HG02943 (cell line): ENCODE measurements around the gene DRGX.

Experiments
- ATAC-seq: cut with Tn5 transposase; IDR thresholded peaks from one replicate; pipeline ENCODE4 v1.9.1; 2021; ENCODE audit warnings: mild to moderate bottlenecking, low read depth, moderate library complexity; ENCODE audit not compliant: unreplicated experiment

Gene DRGX

DNA sequence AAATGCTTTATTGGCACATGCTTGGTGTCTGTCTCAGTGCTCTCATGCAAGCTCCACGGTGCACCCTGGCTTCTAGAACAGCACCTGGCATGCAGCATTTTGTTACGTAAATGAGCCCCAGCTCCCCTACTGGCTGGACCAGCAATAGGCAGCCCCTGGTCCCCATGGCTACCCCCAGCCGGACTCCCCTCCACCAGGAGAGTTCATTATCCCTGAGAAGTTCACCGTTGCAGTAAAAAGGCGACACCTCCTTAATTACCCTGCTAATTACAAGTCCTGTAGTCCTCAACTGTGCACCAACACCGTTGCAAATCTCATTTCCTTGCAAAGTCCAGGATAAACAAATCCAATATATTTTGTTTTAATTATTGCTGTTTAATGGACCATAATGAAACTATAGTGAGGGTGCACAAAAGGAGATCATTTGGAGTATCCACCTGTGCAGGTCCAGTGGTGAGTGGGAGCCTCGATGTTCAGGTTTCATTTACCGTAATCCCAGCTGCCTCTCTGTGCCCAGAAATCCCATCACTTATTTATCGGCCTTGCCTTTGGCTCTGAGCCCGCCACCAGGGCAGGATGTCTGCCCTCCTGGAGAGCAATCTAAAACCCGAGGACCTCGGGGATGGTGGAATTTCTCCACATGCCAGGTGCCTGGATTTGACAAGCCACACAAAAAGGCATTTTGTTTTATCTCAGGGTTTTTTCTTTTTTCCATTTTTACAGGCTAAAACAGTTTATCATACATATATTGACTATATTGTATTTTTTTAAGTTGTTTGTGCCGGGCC lies 12.8 kb upstream of the DRGX start:
- no peak for ATAC-seq

DNA sequence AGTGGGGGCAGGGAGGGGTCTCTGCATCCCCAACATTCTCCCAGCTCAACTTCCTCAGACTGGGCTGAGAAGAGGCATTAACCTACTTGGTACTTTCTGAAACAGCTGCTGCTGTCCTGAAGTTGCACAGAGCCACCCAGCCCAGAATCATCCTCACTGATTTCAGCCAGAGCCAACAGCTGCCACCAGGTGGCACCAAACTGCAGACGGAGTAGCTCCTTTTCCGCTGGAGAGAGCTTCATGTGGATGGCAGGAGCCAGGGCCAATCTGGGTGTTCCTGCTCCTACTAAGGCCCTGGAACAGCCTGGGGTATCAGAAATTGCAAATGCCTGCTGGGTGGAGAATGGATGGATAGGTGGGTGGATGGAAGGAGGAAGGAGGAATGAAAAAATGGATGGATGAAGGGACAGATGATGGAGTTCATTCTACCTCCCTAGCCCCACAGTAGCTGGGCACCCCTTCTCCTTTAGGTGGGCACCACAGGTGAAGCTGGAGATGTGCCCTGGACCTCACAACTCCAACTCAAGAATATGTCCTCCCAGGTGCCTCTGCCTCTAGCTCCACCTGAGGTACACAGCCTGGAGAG lies 11.8 kb upstream of the DRGX start:
- no peak for ATAC-seq

DNA sequence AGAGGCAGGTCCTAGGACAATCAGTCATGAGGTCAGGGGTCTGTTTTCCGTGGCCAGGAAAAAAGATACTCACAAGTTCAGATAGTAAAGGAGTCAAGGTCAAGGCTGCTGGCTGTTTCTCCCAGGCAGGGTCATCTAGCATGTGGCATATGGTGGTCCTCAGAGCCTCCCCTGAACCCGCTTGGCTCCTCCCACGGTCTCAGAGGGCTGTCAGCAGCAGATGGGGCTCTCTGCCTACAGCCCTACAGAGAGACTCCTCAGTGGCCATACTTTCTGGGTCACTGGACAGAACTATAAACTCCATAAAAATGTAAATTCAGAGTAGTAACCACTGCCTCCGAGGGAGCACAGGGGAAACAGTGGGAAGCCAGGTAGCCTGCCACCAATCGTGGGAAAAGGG lies 11.3 kb upstream of the DRGX start:
- no peak for ATAC-seq

DNA sequence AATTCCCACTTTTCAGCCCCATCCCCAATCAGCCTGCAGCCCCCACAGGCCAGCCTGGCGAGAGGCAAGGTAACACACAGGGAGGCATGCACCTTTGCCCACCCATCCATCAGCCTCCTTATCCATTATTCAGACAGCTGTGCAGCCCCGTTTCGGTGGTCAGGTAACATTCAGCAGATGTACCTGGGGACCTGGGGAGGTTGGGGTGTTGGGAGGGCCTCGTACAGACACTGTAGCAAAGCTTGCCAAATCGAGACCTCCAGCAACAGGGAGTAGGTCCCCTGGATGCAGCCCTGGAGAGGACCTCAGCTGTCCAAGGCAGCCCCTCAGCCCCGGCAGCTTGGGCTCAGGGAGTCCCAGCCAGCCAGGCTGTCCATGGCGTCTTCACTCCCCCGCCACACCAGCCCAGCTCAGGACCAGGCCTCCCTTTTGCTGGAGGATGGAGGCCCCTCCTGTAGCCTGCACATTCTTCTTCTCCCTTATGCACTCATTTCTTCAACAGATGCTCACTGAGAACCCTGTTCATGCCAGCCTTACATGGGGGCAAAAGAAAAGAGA lies 8.5 kb upstream of the DRGX start:
- ATAC-seq, result no peak

DNA sequence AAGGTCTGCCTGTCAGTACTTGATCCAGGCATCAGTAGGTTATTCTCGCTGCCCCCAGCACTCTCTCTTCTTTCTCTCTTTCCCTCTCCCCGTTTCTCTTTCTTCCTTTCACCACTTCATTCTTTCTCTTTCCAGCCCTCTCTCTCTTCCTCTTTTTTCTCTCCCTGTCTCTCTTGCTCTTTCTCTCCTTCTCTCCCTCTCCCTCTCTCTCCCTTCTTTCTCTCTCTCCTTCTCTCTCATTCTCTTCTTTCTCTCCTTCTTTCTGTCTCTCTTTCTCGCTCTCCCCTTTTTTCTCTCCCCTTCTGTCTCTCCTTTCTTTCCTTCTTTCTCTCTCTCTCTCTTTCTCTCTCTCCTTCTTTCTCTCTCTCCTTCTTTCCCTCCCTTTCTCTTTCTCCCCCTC lies 7.5 kb upstream of the DRGX start:
- ATAC-seq, result no peak

DNA sequence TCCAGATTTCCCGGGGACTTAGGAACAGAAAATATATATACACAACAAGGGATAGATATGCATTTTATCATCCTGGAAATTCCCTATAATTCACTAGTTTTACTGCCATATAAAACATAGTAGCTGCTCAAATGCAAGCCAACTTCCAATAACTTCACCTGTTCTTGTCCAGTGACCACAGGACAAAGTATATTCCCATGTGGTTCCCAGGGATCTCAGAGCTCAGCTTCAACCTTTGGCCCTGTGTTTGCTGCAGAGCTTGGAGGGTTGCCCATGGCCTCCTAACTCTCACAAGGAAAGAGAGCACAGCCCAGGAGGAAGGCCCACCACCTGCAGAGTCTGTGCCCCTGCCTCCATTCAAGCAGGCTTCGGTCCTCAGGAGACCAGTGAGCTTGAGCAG lies 4.5 kb upstream of the DRGX start:
- ATAC-seq, result no peak

DNA sequence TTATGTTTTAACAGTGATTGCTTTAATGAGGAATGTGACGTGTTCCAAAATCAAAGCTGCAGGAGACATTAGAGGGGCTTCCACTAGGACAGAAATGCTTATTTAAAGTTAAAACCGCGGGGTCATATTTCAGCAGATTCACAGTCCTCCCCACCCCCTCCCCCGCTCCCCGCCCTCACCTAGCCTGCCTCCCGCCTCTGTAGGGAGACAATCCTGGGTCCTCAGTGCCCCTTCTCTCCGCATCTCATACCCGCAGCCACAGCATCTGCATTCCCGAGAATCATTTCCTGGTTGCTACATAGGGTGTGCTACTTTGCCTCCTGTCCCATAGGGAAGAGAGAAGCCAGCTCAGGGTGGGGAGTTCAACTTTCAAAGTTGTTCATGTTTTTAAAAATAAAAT lies 3.1 kb upstream of the DRGX start:
- ATAC-seq, result no peak

DNA sequence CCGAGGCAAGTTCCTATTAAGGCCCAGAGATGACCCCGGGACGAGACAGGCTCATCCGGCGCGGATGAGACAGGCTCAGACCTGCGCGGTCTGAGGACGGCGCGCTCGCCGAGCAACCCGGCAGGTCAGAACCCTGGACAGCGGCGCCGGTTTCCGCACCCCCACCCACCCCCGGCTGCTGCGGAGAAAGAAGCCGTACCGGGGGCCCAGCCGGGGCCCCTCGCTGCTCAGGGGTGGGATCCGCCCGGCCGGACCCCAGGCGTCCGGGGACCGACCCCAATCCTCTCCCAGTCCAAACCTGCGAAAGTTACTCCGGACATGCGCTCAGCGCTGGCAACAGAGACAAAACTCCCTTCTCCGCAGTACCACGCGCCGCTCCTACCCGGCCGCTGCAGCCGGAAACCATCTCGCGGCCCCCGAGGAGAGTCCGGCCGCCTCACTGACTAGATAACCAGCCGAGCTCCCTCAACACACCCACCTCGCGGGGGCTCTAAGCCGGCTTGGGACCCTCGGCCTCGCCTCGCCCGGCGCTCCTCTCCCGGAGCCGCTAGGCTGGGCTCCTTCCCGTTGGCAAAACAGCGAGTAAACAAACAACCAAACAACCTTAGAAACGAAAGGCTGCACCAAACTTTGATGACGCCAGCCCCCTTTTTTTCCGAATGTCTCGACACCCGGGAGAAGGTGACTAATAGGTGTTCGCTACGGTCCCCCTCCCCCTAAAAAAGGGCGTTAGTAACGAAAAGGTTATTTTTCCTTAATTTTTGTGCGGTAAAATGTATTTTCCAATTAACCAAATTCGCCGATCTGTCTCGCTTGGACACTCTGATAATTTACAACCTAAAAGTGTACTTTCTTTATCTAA lies 2.3 kb upstream of the DRGX start:
- ATAC-seq, result peak; percentile 77

DNA sequence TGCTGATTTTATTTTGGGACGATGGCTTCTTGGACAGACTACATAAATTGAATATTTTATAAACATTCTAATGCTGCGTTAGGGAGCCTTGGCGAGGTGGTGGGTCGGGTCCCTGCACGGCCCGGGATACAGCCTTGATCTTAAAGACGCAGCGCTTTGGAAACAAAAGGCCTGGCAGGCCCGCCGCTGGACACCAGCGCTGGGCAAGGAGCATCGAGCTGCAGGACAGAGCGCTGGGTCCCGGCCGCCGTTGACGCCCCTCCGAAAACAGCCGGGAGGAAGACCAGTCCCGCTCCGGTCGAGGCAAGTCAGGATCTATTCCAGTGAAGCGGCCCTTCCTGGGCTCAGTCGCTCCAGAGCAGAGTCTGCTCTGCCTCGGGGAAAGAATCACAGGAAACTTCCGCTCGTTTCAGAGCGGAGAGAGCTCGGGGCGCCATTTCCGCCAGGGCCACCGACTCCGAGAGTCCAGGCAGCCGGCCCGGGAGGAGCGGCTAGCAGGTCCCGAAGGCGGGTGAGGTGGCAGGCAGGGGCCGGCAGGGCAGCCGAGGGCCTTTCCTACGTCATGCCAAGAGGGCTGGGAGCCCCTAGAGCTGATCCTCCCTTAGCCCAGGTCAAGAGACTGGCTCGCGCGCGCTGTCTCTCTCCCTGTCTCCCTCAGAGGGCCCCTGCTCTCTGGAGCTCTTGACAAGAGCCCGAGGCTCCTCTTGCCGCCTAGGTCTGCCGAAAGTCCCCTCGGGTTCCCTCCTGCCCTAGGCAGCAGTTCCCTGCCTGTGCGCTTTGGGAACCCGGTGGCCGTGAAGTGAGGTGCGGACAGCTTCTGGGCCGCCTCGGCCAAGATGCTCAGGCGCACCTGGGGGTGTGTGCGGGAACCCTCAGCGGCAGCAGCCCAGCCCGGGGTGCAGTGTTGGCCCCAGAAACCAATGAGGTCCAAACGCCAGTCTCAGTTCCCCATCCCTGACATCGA lies 1.4 kb upstream of the DRGX start:
- ATAC-seq, result peak; percentile 28

DNA sequence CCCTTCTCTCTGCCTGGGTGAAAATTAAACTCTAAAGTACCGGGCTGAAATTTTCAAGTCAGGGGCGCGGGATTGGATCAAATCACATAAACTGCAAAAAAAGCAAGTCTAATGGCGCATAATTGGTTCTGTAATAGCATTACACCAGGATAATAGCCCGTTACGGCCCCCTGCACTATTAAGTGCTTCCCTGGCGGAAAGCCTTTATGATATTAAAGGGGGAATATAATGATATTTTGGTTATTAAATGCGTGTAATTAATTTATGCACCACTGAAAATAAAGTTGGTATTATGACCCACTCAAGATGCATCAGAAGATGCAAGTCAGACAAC lies 744 bp upstream of the DRGX start:
- no peak for ATAC-seq

DNA sequence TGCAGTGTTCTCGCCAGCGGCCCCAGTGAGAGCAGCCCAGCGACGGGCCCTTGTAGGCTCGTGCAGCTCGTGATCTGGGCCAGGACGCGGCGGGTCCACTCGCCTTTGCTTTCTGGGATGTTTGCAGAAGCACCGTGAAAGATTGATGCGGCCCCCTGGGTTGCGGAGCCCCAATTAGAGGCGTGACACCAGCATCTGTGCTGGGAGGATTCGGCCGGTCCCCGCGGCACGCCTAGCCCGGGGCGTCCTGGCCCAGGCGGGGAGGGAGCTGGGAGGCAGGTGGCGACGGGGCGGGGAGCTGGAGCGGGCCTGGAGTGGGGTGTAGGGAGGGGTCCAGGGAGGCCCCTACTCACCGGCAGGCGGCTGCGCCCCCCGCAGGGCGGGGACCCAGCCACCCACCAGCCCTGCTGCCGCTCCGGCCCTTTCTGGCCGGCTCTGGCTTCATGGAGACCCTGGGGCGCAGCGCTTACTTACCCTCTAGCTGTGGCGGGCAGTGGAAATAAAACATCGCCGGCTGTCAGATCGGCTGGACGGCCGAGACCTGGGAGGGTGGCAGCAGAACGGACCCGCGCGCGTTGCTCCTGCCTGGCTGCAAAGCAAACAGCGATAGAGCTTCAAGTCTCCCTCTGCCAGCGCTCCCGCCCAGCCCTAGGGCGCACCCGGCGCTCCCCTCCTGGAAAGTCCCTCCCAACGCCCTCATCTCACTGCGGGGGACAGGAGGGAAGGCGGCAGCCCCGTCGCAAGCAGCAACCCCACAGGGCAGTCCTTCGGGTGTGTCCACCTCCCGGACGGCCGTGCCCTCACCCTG lies 752 bp downstream of the DRGX start:
- ATAC-seq, result no peak

DNA sequence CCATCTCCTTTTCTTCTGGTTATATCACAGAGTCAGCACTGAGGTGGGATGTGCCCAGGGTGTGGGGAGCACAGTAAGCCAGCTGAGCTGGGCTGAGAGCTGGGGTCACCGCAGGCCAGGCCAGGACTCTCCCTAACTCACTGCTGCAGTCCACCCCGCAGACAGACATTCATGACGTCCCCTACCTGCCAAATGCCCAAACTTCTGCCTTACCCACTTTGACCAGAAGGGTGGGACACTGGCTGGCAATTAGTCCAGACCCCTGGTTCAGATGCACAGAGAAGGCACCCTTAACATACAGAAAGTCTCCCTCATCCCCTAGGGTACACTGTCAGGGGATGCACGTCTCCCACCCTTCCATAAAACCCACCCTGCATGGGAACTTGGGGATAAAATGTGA lies 2.1 kb downstream of the DRGX start:
- no peak for ATAC-seq

DNA sequence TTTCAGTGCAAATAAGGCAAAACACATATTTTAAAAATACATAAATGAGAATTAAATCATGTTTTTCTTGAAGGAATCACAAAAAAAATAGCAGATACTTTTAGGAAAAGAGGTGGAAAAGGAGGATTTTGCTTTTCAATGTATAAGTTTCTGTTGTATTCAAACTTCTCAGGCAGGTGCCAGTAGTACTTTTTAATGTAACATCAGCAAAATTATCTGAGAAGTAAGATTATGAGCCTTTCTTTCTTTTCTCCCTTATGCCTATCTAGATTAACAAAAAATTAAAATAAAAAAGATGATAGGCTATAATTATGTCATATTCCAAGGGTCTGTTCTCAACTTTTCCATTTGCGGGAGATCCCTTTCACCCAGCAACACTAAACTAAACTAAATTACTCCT lies 2.6 kb downstream of the DRGX start:
- ATAC-seq, result no peak

DNA sequence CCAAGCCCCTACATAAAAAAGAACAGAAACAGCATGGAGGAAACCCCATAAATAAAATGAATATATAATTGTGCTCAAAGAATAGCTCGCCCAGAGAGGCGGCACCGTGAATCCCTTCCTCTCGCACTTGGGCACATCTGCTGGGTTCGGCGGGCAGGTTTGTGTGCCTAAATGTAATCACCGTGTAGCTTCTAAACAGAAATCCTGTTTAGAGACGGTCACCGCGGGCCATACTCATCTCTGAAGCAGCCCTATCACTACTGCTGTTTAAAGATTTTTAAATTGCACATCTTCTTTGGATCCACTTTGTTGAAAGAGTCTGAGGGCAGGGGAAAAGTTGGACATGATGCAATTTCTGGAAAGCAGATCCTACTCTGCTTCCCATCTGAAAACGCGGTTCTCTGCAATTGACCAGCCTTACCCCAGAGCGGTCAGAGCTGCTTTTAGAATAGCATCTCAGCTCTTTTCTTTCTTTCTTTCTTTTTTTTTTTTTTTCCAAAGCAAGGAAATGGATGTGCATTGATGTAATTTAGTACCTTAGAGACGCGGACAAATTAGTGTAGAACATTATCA lies 6.4 kb downstream of the DRGX start:
- no peak for ATAC-seq

DNA sequence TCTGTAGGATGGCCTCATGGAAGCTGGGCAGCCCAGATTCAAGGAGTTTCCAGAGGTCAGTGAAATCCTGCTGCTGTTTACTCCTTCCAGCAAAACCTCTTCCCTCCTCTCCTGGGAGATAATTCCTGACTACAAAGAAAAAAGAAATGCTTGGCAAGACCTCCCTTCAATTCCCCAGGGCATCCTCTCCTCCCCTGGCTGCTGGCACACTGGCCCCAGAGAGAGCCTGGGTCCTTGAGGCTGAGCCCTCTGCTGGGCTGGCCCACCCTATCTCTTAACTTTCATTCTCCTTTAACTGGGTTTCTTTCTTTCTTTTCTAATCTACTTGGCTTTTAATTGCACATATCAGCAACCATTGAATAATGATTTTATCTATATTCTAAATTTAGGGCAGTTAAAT lies 7.7 kb downstream of the DRGX start:
- no peak for ATAC-seq

DNA sequence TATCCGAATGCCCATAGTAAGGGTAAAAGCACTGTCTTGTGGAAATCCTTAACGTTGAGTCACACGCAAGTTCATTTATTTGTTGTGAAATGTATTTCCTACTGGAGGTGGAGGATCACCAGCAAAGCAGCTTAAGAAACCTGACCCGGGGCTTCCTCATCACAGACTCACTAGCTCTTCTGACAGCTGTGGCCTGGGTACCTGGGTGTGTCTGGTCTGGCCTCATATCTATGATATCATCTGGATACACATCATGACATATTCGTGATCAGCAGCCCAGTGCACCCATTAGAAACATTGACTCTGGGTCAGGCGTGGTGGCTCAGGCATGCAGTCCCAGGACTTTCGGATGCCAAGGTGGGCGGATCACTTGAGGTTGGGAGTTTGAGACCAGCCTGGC lies 8.8 kb downstream of the DRGX start:
- no peak for ATAC-seq

DNA sequence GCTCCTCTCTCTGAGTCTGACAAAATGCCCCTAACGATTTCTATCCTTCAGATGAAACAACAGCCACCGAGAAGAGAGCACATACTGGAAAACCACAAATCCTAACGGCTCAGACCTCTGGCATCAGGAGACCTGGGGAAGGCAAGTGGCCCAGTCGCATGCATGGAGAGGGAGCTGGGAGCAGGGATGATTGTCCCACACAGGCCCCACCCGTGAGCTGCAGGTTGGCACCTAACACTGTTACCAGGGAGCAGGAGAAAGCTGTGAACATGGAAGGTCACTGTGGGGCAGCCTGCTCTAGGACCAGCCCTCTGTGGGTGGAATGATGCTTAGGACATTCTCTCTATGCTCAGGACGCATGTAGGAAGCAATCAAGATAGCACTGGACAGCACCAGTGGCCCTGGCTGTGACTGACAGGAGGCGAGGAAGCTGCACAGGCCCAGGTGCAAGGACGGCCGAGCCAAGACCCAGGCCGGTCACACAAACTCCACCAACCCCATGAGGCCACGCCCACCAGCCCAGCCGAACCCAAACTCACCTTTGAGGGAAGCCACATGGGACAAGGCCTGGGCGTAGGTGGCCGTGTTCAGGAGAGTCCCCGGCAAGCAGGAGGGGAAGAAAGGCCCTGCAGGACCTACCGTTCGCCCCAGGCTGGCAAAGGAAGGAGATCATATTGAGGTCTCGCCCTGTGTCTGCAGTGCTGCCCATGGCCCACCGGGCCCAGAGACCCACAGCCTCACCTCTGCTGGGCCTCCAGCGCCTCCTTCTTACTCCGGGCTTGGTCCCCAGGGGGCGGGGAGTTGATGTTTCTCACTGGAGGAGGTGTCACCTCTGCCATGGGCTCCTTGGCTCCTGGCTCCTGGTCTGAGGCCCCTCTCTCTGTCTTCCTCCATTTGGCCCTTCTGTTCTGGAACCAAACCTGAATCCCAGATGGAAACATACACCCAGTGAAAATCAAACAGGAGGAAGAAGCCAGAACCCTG lies 9.7 kb downstream of the DRGX start:
- ATAC-seq, result no peak
